Testis (tissue), 2 donors: ENCODE data around the gene TIMM23.
"Not testable (repeated sequence)": the region's sequence is repeated elsewhere in the genome, so short reads cannot be mapped to it uniquely, and the experiment has no call there.

Experiments
- POLR2A ChIP-seq: fragments of 450-650 bp; IDR thresholded peaks from one replicate; pipeline ENCODE4 v1.6.1; 2017; ENCODE audit warnings: antibody characterized with exemption, mild to moderate bottlenecking, moderate library complexity
- TF ChIP-seq, protein P1 (sequence below), 3 experiments: fragments of 450-650 bp in 2 of 3; fragments of 200-600 bp in 1 of 3; sonication (generic) in 1 of 3; IDR thresholded peaks; one replicate each; pipeline ENCODE4 v1.5.1; 2016 to 2019; ENCODE audit warnings: antibody characterized with exemption in 3 of 3, mild to moderate bottlenecking in 2 of 3, moderate library complexity in 1 of 3

DNA sequence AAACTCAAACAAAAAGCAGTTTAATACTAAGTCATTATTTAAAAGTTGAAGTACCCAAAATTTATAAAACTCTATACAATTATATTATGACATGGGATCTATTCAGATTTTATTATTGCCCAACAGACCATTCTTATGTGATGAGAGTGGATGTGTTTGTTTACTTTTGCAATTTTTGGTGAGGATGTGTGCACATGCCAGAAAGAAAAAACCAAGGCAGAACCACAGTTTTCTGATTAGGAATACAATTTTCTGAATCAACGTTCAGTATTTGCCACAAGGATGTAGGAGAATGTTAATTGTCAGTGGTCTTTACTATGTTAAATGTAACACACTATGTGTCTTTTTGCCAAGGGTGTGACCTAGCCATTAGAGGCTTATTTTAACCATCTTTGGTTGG lies 9.1 kb downstream of the TIMM23 start:
- TF ChIP-seq, protein P1, sequence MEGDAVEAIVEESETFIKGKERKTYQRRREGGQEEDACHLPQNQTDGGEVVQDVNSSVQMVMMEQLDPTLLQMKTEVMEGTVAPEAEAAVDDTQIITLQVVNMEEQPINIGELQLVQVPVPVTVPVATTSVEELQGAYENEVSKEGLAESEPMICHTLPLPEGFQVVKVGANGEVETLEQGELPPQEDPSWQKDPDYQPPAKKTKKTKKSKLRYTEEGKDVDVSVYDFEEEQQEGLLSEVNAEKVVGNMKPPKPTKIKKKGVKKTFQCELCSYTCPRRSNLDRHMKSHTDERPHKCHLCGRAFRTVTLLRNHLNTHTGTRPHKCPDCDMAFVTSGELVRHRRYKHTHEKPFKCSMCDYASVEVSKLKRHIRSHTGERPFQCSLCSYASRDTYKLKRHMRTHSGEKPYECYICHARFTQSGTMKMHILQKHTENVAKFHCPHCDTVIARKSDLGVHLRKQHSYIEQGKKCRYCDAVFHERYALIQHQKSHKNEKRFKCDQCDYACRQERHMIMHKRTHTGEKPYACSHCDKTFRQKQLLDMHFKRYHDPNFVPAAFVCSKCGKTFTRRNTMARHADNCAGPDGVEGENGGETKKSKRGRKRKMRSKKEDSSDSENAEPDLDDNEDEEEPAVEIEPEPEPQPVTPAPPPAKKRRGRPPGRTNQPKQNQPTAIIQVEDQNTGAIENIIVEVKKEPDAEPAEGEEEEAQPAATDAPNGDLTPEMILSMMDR (IDR thresholded peaks at IDR 0.05): not testable (repeated sequence)
- TF ChIP-seq POLR2A: not testable (repeated sequence)
